ENCODE results near the gene BMPR2.

GRCh38 chr2:202375609-202376408 lies at the start of gene BMPR2:
- TF ChIP-seq SRF (IDR thresholded peaks at IDR 0.05; ENCODE audit: low read depth) (no peak), CTCF (IDR thresholded peaks at IDR 0.05 in 2 of 3, conservative IDR thresholded peaks at IDR 0.05 in 1 of 3; ENCODE audit: borderline replicate concordance in 1 of 3, insufficient read depth in 1 of 3, low read depth in 2 of 3, low read length in 2 of 3) (no peak), EZH2 (IDR thresholded peaks at IDR 0.05) (no peak), POLR2A (IDR thresholded peaks at IDR 0.05; ENCODE audit: borderline replicate concordance, extremely low read depth, insufficient read depth, insufficient read length) (peak; percentile 68), ZNF274 (IDR thresholded peaks at IDR 0.05; ENCODE audit: low read depth, low read length) (no peak), ZFX (IDR thresholded peaks at IDR 0.05) (no peak), SIN3A (IDR thresholded peaks at IDR 0.05; ENCODE audit: low read depth) (peak; percentile 51; the same call in 1 of the 2 replicates), RAD21 (IDR thresholded peaks at IDR 0.05; ENCODE audit: low read depth) (no peak)

Measured in HCT116 (cell line).